ENCODE measurements around the gene CALD1.
"Not testable (repeated sequence)": the region's sequence is repeated elsewhere in the genome, so short reads cannot be mapped to it uniquely, and the experiment has no call there.

The CALD1 gene

DNA sequence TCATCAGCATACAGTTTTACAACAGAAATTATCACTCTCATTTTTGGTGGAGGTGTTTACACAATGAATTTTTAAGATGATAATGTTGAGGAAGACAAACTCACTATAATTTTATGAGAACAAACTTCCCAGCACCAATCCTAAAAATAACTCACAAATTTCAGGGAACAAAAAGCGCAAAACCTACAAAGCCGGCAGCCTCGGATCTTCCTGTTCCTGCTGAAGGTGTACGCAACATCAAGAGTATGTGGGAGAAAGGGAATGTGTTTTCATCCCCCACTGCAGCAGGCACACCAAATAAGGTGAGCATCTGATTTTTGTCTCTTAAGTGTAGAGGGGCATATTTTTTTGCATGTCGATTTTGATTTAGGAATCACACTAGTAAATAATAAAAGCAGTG, 180.4 kb downstream of the CALD1 start:
- TF ChIP-seq, protein P1, sequence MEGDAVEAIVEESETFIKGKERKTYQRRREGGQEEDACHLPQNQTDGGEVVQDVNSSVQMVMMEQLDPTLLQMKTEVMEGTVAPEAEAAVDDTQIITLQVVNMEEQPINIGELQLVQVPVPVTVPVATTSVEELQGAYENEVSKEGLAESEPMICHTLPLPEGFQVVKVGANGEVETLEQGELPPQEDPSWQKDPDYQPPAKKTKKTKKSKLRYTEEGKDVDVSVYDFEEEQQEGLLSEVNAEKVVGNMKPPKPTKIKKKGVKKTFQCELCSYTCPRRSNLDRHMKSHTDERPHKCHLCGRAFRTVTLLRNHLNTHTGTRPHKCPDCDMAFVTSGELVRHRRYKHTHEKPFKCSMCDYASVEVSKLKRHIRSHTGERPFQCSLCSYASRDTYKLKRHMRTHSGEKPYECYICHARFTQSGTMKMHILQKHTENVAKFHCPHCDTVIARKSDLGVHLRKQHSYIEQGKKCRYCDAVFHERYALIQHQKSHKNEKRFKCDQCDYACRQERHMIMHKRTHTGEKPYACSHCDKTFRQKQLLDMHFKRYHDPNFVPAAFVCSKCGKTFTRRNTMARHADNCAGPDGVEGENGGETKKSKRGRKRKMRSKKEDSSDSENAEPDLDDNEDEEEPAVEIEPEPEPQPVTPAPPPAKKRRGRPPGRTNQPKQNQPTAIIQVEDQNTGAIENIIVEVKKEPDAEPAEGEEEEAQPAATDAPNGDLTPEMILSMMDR (IDR thresholded peaks at IDR 0.05; ENCODE audit: low read length, missing control alignments), result no peak
- H3K4me3 ChIP-seq (replicated peaks; ENCODE audit: low read depth, low read length), result no peak overlapping the region
- no peak for DNase-seq (ENCODE audit: low read depth)

DNA sequence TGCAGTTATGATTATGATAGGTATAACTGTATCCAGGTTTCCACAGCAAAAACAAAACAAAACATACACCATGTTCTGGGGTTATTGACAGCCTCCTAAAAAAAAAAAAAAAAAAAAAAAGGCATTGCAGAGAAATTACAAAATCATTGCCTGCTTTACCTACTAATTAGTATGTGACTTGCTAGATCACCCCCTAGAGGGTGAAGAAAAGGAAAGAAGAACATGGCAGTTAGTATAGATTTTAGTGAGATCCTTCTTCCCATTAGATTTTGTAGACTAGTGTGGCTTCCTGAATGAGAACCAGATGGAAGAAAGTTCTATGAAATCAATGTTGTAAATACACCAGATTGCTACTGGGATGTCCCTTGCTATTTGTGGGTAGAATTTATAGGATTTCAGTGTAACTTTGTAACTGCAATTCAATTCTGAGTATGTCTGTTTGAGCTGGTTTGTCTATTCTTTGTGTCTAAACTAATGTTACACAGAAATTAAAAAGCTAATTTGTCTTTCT, 182.9 kb downstream of the CALD1 start:
- no peak for DNase-seq (ENCODE audit: low read depth)
- TF ChIP-seq, protein P1 (IDR thresholded peaks at IDR 0.05; ENCODE audit: low read length, missing control alignments), result peak; percentile 8
- H3K4me3 ChIP-seq (replicated peaks; ENCODE audit: low read depth, low read length), result no peak overlapping the region

DNA sequence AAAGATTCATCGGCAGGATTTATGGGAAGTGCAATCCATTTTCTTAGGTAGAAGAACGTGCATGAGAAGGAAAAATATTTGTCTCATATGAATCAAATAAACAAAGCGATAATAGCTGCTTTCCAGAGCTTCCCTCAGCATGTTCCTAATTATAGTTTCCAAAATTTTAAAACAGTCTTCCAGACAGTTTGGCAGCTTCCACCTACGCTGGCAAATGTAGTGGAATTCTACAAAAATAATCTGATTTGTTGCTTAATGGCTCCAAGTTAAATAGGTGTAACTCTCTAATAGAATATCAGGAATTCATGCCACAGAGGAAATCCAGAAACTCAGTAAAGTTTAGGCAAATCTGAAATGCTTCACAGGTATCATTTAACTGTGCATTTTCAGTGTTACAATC, 183.6 kb downstream of the CALD1 start:
- DNase-seq (ENCODE audit: low read depth), result no peak
- no peak overlapping the region for H3K4me3 ChIP-seq (replicated peaks; ENCODE audit: low read depth, low read length)
- TF ChIP-seq, protein P1 (IDR thresholded peaks at IDR 0.05; ENCODE audit: low read length, missing control alignments), result no peak

DNA sequence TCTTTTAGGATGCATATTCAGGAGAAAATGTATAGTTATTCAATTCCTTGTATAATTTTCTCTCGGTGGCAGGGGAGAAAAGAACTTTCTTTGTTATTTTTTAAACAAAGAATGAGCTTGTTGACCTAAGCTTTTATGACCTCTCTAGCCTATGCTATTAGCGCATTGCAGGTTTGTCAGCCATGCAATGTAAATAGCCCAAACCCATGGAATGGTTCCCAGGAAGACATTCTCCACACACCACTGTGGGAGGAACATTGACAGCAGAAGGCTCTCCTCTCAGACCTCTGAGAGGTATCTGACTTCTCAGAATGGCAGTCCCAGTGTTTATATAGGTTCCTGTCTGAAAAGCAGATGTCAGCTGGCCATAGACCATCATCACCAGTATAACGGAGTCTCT, 187.3 kb downstream of the CALD1 start:
- TF ChIP-seq, protein P1 (IDR thresholded peaks at IDR 0.05; ENCODE audit: low read length, missing control alignments), result no peak
- no peak for DNase-seq (ENCODE audit: low read depth)
- H3K4me3 ChIP-seq (replicated peaks; ENCODE audit: low read depth, low read length), result no peak overlapping the region

DNA sequence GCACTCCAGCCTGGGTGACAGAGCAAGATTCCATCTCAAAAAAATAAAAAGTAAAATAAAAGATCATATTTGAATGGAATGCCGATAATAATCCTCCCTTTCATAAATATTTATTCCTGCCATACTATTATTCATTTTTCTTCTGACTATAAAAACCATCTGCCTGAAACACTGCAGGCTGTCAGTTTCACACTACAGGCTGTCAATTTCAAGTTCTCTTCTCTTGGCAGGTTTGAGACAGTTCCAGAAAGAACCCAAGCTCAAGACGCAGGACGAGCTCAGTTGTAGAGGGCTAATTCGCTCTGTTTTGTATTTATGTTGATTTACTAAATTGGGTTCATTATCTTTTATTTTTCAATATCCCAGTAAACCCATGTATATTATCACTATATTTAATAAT, 188.7 kb downstream of the CALD1 start:
- no peak overlapping the region for H3K4me3 ChIP-seq (replicated peaks; ENCODE audit: low read depth, low read length)
- no peak for DNase-seq (ENCODE audit: low read depth)
- TF ChIP-seq, protein P1 (IDR thresholded peaks at IDR 0.05; ENCODE audit: low read length, missing control alignments), result no peak

DNA sequence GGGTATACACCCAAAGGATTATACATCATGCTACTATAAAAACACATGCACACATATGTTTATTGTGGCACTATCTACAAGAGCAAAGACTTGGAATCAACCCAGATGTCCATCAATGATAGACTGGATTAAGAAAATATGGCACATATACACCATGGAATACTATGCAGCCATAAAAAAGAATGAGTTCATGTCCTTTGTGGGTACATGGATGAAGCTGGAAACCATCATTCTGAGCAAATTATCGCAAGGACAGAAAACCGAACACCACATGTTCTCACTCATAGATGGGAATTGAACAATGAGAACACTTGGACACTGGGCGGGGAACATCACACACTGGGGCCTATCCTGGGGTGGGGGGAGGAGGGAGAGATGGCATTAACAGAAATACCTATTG, 202.2 kb downstream of the CALD1 start:
- not testable (repeated sequence) for DNase-seq (ENCODE audit: low read depth); H3K4me3 ChIP-seq (replicated peaks; ENCODE audit: low read depth, low read length)

DNA sequence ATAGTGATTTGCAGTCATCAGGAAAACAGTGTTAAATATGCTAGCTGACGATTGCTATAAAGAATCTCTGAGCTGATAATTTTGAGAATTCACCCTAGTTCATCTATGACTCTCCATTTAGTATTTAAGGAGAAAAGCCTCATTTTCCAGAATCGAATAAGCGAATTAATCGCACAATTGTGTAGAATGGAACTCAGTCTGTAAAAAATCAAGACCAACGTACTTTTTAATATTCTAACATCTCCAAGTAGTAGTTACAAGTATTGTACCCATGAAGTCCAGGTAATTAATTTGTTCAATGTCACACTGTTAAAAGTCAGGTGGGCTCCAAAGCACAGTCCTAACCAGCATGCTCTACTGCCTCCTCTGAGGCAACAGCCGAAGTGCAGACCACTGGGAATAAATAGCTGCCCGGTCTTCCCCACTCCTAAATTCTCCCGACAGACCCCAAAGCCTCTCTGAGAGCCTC, 206.5 kb downstream of the CALD1 start:
- H3K4me3 ChIP-seq (replicated peaks; ENCODE audit: low read depth, low read length), result peak overlapping the region; percentile 85
- TF ChIP-seq, protein P1 (IDR thresholded peaks at IDR 0.05; ENCODE audit: low read length, missing control alignments), result no peak
- no peak for DNase-seq (ENCODE audit: low read depth)
